ENCODE results near the gene CHST10.
A peak's percentile ranks its signal among the peaks of the same experiment; 100 is the strongest.

The CHST10 gene

DNA sequence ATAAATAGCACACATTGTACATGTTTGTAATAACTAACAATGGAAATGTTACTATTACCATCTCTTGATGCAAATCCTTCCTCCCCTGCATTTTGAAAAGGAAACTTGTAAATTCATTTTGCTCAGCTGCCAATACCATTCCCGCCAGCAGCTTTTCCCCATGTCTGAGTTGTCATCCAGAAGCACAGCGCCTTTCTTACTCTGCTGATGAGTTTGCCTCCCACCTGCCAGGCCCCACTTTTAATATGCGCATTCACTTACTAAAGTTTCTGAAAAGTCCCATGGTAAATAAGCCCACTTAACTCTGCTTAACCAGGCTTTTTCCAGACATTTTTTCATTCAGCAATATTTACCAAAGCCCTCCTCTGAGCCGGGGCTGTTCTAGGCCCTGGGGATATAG lies 3.9 kb downstream of the CHST10 start:
- no peak for DNase-seq

- DNase-seq = no peak
Observed at GRCh38 chr2:100412881-100413321, 4.6 kb downstream of the CHST10 start.

DNA sequence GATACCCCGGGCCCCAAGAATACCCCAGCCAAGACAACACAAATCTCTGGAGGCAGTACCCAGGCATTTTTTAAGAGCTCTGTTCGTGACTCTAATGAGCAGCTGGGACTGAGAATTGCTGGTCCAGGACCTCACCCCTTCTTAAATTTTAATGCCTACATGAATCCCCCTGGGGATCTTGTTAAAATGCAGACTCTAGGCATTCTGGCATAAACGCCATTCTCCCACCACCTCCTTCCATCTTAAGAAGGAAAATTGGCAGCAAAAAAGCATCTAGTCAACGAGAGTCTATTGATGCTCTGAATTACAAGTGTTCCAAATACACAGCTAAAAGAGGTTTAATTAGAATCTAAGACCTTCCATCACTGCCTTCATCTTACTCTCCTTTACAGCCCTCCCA lies 5.0 kb downstream of the CHST10 start:
- DNase-seq = no peak

DNA sequence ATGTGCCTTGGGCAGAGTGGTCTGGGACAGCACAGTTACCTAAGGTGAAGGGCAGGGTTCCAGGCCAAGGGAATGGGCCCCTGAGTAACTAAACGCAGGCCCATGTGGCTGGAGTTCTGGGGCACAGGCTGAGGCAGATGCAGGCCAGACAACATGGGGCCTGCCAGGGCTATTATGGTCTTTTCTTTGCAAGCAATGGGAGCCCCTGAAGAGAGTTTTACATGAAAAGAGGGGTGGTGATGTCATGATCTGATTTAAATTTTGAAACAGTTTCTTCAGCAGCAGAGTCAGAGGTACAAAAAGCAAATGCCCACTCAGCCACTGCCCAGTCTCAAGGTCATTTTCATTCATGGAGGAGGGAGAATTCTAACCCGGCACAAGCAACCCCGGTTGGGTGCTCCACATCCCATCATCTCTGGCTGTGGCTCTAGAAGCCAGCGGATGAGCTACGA lies 5.6 kb downstream of the CHST10 start:
- no peak for DNase-seq

DNA sequence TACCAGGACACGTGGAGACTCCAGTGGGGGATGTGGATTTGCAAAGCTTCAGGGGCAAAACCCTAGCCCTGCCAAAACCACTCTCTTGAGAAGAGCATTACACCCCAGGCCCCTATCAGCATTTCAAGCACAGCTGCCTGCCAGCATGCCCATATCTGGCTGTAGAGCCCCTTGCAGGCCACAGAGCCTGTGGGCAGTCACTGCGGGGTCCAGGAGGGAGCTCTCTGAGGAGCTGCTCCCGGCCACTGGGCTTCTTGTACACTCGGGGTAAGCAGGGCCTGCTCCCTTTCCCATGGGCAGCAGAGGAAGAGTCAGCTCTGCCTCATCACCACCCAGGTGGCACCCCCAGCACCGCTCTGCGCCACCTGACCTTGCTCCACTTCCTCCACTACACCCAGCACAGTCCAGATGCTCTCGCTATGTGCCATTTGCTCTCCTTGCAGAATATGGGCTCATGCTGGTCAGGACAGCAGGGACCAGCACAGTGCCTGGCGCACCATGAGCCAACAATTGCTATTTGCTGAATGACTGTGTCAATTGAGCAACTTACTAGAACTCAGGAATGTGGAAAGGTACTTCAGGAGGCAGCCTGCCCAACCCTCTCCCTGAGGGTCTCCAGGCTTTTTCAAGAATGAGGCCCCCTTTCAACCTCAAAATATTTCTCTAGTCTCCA lies 7.4 kb downstream of the CHST10 start:
- DNase-seq = no peak

DNA sequence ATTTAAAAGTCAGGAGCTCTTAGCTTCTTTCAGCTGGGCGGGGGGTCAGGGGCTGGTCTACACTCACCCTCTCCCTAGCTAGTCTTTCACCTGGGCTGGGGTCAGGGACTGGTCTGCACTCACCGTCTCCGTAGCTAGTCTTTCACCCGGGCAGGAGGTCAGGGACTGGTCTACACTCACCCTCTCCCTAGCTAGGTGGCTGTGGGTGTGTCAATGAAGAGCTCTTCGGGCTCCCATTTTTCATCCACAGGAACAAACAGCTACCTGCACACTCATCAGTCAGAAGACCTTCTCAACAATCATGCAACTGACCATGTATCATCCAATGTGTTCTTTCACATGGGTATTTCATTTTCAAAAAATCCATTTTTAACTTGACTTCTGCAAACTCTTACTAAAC lies 8.0 kb downstream of the CHST10 start:
- no peak for DNase-seq

DNA sequence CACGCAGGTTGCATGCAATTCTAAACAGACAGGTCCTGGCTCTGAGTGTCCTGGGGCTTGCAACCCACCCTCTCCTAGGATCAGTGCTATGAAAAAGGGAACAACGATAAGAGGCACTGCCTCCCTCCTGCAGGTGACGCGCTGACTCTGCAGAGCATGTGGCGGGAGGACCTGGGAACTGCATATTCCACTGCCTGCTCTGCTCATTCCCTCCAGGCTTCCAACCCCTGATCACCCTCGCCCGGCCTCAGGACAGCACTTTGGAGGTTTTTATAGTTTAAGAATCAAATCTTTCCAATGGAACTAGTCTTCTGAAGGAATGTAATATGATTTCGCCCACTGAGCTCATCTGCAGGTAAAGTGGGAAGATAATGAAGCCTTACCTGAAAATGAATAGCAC lies 8.5 kb downstream of the CHST10 start:
- no peak for DNase-seq

GRCh38 chr2:100408104-100408503 lies 9.4 kb downstream of the CHST10 start:
- no peak for DNase-seq

DNA sequence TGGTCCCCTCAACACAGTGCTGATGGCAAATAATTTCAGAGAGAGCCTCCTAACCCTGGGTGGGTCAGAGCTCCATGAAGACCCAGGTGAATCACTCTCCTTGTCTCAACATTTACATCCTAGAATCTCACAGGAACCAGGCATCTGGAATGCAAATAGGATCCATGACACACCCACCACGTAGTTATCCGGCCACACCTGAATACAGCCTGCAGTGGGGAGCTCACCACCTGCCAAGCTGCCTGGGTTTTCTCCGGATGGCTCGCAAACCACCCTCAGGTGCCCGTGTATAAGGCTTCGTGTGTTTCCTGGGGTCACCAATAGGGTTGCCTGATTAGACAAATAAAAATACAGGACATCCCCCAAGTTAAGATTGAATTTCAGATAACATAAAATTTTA lies 9.9 kb downstream of the CHST10 start:
- DNase-seq = no peak

DNA sequence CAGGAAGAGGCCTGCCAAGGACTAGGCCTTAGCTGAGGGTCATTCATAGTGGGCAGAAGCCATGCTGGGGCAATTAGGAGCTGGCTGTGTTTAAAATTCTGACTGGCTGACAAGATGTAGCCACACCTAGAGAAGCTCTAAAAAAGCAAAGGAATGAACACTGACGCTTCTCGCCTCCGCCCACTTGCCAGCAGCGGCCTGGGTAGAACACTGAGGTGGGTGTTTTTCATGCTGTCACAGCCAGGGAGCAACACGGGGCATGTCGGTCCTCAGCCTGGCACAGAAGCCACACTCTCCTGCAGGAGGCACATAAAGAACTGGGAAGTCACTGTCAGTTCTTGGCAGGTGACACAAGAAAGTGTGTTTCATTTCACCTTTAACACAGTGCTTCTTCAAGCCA lies 10.4 kb downstream of the CHST10 start:
- DNase-seq = no peak

DNA sequence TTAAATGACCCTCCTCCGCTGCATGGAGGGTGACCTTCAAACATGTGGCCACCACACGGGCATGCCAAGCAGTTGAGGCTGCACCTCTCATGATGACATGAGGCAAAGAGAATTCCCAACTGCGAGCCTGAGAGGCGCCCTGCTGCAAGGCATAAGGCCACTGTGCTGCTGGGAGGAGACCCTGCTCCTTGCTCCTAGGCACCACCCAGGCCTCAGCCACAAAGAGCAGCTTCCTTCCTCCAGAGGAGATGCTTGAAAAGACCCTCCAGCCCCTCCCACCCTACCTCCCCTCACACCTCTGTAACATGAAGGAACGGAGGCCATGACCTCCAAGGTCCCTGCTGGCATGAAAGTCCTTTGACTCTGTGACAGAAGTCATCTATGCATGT lies 11.4 kb downstream of the CHST10 start:
- no peak for DNase-seq

DNA sequence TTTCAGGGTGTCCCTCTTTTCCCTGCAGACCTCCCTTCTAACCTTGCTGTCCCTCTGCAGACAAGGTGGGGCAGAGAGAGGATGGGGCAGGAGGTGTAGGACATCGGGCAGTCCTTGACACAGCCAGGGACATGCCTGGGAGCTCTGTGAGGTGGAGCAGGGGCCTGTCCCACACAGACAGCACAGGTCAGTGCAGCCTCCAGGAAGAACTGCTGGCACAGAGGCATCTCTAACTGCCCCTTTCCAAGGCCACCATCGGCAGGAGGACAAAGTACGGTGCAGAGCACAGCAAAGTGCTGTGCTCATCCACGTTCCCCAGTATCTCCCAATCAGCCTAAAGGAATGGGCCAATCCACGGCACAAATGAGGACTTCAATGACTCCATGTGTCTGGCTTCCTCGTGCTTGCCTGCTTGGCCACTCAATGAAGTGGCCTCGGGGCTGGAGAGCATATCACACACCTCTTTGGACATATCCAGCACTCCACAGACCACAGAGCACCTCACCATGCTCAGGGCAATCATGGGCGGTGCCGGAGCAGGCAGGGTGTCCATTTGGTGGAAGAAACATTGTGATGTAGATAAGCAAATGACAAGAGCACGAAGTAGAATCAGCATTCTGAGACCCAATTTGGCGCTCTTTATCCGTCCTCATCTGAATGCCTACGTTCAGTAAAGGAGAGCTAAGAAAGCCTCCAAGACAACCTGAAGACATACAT lies 11.9 kb downstream of the CHST10 start:
- DNase-seq = no peak

- no peak for DNase-seq
Observed at GRCh38 chr2:100404411-100404810, 13.1 kb downstream of the CHST10 start.

DNA sequence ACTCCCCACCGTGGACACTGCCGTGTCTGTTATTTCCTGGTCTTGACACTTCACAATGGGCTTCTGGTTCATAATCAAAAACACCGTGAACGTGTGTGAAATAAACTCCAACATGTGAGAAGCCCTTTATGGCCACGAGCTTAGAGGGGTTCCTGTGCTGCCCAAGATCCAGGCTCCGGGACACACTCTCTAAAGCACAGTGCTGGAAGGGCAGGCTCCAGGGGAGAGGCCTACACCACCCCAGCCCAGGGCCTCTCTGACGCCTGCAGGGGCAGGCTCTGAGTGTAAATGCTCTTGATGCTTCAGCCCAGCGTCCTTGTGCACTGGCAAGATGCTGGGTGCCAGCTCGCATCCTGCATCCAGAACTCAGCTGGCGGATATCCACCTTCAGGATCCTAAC lies 13.7 kb downstream of the CHST10 start:
- no peak for DNase-seq

- DNase-seq = no peak
Observed at GRCh38 chr2:100401268-100401667, 16.2 kb downstream of the CHST10 start.

- no peak for DNase-seq
Observed at GRCh38 chr2:100399714-100400113, 17.8 kb downstream of the CHST10 start.

GRCh38 chr2:100397976-100398375 lies 19.5 kb downstream of the CHST10 start:
- no peak for DNase-seq

DNA sequence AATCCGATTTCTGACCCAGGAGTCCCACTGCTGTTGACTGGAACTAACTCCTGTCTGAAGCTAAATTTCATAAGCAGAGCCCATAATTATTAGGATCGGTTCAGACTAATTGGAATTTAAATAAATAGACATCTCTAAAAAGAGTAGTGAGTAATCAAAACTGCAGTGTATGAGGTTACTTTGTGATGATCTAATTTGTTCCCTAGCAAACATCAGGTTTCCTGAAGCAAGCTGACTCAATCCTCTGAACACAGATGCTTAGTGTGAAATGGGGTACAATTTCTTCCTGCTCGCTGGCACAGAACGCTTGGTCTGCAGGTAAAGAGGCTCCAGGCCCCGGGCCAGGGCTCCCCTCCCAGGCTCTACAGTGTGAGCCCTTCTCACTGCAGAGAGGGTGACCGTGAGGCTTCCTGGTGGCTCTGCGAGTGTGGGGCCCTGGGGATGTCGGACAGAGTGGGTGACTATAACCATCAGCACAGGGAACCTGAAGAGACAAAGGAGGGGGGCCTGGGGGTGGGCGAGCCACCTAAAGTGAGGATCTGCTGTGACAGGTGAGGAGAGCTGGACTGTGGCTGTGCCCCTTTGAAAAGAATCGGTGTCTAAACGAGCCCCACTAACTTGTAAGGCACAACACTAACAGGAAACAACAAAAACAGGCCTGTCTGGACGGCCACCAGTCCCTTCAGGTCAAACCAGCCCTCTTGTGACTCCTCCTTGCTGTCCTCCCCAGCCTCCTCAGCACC lies 20.2 kb downstream of the CHST10 start:
- no peak for DNase-seq

GRCh38 chr2:100396483-100396882 lies 21.0 kb downstream of the CHST10 start:
- no peak for DNase-seq

DNA sequence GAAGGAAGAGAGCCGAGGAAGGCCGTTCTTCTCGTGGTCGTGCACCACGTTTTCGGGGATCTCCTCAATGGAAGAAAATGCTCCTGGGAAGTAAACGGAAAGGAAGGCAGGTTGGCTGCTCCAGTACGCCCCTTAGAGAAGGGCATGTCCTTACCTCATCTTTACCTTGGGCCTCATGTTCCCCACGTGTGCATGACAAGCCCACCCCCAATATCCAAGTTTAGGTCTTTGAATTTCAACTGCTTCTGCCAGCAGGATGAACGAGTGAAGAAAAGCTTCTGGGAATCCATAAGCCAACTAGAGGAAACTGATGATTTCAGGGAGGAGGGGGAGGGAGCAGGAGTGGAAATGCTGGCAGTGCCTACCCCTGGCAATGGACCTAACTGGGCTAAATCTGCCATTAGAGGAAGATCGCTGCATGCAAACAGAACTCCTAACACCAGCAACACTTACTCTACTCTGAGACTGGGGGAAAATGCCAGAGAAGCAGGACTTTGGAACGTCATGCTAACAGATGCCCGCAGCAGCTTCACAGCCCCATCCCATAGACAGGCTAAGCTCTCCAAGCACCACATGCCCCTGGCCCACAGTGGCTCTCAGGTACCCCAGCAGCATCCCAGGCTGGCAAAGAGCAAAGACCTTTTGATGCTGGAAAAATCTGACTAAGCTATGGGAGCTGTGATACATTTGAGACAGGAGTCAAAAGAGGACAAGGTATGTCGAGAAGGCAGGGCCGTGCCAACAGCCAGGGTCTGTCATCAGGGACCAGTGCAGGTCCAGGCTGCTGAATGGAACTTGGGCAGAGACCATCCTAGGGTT lies 21.7 kb downstream of the CHST10 start:
- DNase-seq = no peak

DNA sequence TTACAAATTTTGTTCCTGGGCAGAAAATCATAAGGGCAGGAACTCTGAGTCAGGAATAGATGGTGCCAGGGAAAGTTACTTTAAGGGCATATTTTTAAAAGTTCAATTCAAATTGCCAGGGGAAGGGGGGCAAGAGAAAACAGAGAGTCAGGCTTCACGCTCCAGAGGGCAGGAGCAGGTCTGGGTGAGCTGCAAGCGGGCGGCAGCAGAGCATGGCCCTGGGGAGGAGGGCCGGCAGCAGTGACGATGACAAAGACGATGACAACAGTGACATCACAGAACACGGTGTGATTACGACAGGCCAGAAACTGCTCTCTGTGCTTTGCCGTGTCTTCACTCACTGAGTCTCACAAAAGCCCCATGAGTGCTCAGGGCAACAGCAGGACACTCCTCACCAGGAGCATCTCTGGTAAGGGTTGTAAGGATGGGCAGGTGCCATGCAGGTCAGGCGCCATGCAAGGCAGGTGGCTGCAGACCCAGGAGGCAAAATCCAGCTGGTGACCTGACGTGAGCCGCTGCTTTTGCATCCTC lies 23.3 kb downstream of the CHST10 start:
- DNase-seq = peak; percentile 66

DNA sequence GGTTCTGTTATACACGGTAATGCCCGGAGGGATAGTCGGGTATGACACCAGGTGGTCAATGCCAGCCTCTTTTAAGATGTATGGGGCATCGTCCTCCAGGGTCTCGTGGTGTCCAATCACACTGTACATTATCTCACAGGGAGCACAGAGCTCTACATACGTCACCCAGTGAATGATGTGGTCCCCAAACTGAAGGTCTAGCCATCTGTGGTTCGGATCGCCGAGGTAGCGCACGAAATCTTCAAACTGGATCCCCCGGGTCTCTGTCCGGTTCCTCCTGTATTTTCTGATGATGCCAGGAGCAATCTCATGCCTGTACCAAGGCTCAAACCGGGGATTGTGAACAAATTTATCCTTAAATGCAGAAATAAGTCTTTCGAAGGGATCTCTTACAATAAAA lies 24.1 kb downstream of the CHST10 start:
- DNase-seq = no peak

- no peak for DNase-seq
Observed at GRCh38 chr2:100392715-100393114, 24.8 kb downstream of the CHST10 start.

Measured in CD4-positive, alpha-beta T cell treated with Interleukin-15 for 1 hour (primary cell).